Activated T-helper 9 cell treated with anti-CD3 and anti-CD28 coated beads, Interleukin-2, amount 50 U/mL, for 16 hours (primary cell): ENCODE measurements around the gene SOX21.

Experiments
- DNase-seq: peaks from one replicate; pipeline ENCODE4 v3.0.0-alpha.2; 2020; ENCODE audit warnings: low read depth

Gene SOX21

DNA sequence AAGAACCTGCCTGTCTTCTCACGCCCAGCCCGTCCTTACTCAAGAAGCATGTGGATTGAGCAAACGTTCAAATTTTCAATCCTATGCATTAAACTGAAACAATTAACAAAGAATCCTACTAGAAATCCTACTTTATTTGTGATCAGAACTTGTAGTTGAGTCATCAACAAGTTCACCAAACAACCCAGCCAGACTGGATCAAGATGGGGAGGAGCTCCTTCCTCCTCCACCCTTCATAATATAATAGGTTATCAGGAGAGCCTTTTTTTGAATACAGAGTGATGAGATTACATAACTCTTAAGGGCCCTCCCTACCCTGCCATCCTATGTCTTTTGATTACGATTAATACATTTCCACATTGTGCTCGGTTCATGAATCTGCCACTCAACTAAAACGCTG lies 32.7 kb downstream of the SOX21 start:
- DNase-seq: no peak

DNA sequence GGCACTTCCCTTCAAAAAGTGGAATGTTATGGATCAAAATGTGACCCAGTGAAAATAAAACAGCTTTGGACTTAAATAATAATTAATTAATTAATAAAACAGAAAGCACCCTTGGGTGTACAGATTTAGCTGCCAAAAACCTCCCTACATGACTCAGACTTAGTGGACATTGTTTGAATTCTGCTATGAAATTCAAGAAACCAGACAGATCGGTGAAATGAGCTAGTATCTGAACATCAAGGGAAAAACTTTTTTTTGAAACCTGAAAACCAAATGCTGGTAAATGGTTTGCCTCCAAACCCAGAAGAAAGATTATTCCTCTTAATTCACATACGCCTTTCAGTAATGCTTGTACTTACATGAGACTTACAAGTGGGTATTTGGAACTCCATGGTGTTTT lies 33.5 kb downstream of the SOX21 start:
- DNase-seq: no peak

DNA sequence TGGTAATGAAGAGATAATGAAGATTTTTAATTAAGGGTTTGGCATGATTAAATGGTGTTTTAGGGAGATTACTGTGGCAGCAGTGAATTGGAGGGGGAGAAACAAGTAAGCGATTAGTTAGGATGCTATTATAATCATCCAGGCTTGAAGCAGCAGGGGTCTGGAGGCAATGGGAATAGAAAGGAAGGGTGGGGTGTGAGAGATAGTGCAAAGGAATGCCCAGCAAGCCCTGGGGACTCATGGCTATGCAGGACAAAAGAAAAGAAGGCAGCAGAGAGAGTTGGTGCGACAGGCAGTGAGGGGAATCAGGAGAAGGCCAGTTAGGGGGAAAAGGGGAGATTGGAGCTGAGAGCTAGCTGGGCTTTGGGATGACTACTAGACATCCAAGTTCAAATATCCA lies 34.5 kb downstream of the SOX21 start:
- no peak for DNase-seq

- DNase-seq: peak; percentile 1
Observed at GRCh38 chr13:94674609-94675348, 37.6 kb downstream of the SOX21 start.

GRCh38 chr13:94673851-94674250 lies 38.5 kb downstream of the SOX21 start:
- DNase-seq: no peak

DNA sequence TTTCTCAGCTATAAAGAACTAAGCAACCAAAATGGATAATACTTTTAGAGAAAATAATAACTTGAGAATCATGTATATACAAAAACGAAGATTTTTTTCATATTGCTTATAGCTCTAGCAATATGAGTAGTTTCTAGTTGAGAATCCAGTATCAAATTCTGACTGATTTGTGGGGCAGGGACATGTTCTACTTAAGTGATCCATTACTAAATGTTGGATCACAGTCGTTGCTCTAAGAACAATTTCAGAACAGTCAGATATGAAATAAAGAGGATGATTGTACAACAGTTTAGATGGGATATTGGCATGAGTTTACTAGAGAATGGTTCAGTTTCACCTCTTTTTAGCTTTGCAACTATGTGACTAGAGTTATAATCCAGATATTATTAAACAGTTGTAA lies 39.9 kb downstream of the SOX21 start:
- DNase-seq: no peak

GRCh38 chr13:94667190-94667589 lies 45.2 kb downstream of the SOX21 start:
- DNase-seq: no peak

DNA sequence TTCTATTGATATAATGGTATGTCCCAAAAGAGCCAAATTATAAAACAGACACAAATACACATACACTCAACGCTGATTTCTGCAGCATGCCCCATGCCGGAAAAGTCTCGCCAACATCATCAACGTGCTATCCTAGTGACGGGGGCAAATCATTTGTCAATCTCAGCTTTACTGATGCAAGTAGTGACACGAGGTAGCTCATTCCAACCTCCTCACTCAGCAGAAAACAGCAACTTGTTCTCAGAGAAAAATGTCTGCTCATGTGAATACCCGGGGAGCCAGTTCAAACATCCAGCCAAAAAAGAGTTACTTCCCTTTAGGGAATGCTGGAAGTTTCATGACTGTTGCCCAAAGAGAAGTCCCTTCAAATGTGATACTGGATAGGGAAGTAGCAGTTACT lies 46.3 kb downstream of the SOX21 start:
- no peak for DNase-seq

- no peak for DNase-seq
Observed at GRCh38 chr13:94664889-94665288, 47.5 kb downstream of the SOX21 start.

- no peak for DNase-seq
Observed at GRCh38 chr13:94662274-94662945, 49.9 kb downstream of the SOX21 start.

DNA sequence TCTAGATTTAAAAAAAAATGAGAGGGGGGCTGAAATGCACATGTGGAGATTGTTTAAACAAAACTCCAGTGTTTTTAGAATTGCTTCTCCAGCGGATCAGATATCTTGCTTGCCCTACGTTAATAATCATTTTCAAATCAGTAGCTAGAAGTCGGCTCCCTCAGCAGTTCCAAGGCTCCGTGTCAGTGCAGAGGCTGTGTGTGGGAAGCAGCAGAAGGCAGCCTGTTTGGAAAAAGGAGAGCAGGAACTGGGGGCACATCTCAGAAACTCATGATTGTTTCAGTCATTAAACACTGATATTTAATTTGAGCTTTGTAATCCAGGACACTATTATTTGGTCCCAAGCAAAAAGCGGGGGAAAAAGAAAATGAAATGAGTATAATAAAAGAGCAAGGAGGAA lies 50.9 kb downstream of the SOX21 start:
- DNase-seq: no peak

DNA sequence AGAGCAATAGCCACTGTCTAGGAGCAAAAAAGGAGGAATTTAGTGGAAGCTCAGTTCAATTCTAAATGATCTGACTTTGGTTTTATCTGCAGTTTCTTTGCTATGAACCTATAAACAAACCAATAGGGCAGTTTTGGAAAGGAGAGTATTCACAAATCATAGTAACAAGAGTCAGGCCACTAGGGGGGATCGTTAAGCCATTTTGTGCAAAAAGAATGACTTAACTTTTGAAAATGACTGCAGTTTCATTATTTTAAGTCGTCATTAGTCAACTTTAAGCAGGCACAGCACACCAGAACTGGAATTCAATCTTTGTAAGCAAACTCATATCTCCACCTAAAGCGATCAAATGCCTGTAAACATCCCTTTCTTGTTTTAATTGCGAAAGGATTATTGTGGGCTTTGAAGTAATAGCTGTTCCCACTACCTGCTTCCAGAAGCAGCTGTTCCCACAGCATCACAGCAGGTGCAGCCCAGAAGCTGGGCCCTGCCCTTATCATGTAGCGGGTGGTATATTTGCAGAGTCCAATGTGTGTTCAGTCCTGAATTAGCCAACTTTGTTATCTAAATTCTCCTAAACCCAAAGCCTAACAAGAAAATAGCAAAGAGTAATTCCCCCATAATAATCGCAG lies 51.5 kb downstream of the SOX21 start:
- no peak for DNase-seq
